PC-3 (cell line): ENCODE data around the gene ELL2.

Source experiments
- EZH2 ChIP-seq: fragments of 300-600 bp; sonication (generic); IDR thresholded peaks from one replicate; pipeline ENCODE4 v1.6.1; 2017; ENCODE audit warnings: antibody characterized with exemption, mild to moderate bottlenecking, low read length; ENCODE audit not compliant: unreplicated experiment
- TF ChIP-seq, protein P1 (sequence below): fragments of 300-600 bp; sonication (generic); conservative IDR thresholded peaks from 2 replicates; pipeline ENCODE4 v1.5.1; 2017; ENCODE audit warnings: antibody characterized with exemption, low read depth, mild to moderate bottlenecking, low read length

GRCh38 chr5:95883185-95884016 is 78.2 kb downstream of the ELL2 start:
- TF ChIP-seq, protein P1, sequence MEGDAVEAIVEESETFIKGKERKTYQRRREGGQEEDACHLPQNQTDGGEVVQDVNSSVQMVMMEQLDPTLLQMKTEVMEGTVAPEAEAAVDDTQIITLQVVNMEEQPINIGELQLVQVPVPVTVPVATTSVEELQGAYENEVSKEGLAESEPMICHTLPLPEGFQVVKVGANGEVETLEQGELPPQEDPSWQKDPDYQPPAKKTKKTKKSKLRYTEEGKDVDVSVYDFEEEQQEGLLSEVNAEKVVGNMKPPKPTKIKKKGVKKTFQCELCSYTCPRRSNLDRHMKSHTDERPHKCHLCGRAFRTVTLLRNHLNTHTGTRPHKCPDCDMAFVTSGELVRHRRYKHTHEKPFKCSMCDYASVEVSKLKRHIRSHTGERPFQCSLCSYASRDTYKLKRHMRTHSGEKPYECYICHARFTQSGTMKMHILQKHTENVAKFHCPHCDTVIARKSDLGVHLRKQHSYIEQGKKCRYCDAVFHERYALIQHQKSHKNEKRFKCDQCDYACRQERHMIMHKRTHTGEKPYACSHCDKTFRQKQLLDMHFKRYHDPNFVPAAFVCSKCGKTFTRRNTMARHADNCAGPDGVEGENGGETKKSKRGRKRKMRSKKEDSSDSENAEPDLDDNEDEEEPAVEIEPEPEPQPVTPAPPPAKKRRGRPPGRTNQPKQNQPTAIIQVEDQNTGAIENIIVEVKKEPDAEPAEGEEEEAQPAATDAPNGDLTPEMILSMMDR: no peak
- no peak for TF ChIP-seq EZH2
